HG03025 (cell line): ENCODE measurements around the gene DCAKD.
"Not testable (repeated sequence)": the region's sequence is repeated elsewhere in the genome, so short reads cannot be mapped to it uniquely, and the experiment has no call there.

Experiments used
- ATAC-seq: cut with Tn5 transposase; IDR thresholded peaks from one replicate; pipeline ENCODE4 v1.9.1; 2021; ENCODE audit warnings: mild to moderate bottlenecking, moderate library complexity; ENCODE audit not compliant: unreplicated experiment, low FRiP score

DCAKD gene

DNA sequence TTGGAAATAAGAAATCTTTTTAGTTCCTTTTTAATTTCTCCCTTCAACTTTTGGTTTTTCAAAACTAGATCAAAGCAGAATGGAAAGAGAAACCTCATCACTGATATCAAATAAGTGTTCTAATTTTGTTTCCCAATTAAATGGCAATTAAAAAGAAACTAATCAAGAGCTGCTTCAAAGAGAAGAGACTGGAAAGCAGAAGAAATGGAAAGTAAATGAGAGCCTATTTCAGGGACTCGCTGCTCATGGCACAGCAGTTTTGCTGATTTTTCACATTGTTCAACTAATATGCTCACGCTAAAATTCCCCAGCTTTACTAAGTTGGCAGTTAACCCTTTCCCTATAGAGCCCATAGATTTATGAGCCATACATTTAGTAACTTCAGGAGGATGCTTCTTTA lies 16.2 kb upstream of the DCAKD start:
- no peak for ATAC-seq

DNA sequence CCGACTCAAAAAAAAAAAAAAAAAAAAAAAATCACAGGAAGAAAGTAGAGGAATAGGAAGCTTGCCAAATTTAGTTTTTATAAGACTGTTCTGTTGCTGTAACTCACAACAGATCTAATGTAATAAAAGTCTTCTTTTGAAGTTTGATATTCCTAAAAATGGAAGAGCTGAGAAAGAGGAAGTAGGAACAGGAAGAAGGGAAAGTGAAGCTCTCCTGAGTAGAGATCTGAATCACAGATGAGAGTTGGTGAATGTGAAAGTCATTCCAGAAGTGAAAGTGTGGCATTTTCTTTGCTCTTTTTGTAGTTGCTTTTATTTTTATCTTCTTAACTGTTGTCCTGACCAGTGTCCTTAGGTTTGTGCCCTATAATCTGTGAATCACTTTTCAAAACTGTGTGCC lies 11.8 kb upstream of the DCAKD start:
- no peak for ATAC-seq

DNA sequence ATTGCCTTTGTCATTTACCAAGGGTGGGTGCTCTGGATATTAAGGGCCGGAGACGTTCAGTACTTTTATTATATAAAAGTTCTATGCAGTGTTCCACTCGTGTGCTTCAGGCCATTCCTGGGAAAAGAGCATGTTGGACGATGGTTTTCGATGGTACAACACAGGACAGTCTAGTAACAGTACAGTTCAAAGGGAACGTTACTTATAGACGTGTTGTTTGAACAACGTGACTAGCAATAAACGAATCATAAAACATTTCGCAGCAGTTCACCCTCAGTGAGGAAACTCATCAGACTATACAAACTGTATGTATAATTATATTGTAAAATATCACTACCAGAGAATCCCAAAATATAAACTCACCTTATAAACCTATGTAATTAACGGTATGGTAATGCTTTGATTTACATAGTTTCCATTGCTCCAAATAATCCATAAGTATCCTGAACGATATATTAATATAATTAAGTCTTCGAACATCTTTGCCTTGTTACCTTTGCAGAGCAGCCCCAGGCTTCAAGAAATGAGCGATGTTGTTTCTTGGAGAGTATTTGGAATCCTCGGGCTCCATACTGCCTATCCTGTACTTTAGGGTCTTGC lies 10.3 kb upstream of the DCAKD start:
- no peak for ATAC-seq

DNA sequence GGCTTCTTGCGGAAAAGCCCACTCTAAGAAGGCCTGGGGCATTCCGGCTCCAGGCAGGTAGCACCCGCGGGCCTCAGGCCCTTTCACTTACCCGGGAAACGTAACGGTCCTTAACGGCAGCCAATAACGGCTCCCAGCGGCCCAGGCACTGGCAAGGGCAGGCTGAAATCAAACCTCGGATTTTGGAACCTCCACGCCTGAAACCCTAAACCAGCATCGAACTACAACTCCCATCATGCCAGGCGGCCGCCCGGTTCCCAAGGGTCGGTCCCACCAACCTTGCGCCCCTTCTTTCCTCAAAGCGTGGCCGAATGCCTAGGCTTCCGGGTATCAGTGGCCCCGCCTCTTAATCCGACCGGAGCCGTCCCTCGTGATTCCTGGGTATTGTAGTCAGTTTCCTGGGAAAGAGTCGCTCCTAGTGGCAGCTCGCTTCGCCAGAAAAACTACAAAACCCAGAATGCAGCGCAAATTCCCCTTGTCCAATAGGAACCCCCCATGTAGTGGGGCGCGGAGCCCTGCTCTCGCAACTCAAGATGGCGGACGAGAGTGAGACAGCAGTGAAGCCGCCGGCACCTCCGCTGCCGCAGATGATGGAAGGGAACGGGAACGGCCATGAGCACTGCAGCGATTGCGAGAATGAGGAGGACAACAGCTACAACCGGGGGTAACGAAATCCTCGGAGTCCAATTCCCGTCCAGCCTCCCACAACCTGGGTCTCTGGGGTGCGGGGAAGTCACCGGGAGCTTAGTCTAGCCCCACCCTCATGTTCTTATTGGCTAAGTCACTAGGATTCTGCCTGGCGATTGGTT lies 9.6 kb upstream of the DCAKD start, which contains the start of gene NMT1:
NMT1 (plus strand) TSS at position 521 of the 809 bp plus-strand sequence; CDS start at position 534, 13 bp downstream.
- peak; percentile 87 for ATAC-seq

DNA sequence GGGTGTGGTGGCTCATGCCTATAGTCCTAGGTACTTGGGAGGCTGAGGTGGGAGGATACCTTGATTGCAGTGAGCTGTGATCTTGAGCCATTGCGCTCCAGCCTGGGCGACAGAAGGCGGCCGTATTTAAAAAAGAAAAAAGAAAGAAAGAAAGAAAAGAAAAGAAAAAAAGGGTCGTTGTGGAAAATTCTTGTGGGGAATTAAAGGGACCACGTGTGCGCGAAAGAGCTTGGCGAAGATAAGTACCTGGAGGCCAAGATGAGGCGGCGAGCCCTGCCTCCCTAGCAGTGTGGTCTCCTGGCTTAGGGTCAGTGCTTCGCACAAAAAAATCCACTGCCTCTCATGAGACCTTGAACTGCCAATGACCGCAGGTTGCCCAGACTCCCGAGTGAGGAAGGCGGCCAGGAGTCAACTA lies 9.0 kb upstream of the DCAKD start:
- ATAC-seq = peak; percentile 2

DNA sequence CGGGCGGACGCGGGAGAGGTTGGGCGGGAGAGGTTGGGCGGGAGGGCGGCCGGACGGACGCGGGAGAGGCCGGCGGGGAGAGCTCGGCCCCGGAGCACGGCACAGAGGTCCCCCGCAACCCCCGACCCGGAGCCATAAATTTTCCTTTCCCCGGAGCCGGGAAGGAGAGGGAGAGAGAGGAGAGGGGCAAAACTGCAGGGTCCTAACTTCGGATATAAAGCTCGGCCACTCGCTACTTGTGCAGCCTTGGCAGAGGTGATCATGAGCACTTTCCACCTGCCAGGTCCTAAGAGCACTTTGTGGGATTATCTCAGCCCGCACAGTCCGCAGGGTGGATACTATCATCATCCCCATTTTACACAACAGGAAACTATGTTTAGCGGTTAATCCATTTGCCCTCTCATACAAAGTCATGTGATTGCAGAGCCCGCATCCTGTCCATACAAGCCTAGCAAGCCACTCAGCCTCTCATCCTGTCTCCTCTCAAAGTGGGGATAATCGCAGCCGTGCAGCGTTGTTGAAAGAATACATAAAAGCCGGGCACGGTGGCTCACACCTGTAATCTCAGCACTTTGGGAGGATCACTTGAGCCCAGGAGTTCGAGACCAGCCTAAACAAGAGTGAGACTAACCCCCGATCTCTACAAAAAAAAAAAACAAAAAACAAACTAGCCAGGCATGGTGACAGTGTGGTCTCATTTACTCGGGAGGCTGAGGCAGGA lies 780 bp upstream of the DCAKD start:
- ATAC-seq = no peak

DNA sequence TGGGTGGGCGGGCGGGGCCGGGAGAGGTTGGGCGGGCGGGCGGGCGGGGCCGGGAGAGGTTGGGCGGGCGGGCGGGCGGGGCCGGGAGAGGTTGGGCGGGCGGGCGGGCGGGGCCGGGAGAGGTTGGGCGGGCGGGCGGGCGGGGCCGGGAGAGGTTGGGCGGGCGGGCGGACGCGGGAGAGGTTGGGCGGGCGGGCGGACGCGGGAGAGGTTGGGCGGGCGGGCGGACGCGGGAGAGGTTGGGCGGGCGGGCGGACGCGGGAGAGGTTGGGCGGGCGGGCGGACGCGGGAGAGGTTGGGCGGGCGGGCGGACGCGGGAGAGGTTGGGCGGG lies 254 bp upstream of the DCAKD start:
- not testable (repeated sequence) for ATAC-seq

DNA sequence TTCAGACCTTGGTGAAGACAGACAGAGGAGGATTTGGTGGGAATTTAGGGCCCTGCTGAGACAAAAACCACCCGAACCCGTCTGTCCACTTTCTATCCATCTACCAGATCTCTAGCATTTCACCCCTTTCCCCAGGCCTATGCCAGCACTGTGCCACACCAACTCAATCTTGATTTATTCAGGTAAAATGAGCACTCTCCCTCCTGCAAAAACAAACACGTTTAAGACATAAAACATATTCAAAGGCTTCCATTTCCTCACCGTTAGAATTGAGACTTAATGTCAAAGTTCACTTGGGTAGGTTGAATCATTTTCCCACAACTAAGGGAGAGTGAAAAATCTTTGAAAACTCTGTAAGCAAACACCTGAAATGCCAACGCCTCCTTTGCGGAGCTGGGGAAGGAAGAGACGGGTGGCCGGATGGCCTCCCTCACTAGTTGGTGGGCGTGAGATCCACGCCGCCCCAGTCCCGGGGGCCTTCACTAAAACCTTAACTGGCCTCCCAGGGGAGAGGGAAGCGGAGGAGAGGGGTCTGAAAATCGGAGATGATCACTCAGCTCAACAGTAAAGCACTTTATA lies 862 bp downstream of the DCAKD start:
- no peak for ATAC-seq

DNA sequence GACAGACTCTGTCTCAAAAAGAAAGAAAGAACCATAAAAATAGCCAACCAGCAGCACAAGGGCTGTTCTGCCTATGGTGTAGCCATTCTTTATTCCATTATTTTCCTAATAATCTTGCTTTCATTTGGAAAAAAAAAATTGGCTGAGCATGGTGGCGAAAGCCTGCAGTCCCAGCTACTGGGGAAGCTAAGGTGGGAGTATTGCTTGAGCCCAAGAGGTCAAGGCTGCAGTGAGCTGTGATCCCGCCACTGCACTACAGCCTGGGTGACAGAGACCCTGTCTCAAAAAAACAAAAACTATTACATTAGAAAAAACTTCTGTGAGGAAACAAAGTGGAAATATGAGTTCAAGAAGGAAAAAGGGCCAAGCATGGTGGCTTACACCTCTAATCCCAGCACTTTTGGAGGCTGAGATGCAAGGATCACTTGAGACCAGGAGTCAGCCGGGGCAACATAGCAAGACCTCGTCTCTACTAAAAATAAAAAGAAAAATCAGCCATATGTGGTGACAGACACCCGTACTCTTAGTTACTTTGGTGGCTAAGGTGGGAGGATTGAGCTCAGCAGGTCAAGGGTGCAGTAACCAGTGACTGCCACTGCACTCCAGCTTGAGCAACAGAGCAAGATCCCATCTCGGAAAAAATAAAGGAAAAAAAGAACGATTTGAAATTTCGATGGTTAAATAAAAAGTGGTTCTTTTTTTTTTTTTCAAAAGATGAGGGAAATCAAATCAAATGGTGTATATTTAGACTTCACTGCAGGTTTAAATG lies 2.5 kb downstream of the DCAKD start:
- no peak for ATAC-seq

DNA sequence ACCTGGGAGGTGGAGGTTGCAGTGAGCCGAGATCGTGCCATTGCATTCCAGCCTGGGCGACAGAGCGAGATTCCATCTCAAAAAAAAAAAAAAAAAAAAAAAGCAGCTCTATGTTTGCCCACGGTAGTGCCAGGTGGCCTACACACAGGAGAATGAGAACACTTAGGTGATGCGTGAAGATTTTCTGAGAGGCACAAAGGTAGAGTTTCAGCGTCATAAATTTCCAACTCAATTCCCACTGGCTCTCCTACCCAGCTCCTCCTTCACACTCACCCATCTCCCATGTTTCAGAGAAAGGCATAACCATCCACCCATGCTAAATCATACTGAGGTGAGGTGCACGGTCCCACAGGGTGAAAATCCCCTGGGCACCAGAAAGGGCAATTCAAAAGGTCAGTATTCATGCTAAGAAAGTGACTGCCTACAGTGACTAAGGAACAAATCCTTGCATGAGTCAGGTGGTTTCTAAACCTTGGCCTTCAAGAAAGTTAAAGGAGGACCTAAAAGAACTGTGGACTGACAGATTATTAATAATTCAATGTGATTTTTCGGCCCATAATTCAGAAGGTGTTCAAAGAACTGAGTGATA lies 4.8 kb downstream of the DCAKD start:
- no peak for ATAC-seq

DNA sequence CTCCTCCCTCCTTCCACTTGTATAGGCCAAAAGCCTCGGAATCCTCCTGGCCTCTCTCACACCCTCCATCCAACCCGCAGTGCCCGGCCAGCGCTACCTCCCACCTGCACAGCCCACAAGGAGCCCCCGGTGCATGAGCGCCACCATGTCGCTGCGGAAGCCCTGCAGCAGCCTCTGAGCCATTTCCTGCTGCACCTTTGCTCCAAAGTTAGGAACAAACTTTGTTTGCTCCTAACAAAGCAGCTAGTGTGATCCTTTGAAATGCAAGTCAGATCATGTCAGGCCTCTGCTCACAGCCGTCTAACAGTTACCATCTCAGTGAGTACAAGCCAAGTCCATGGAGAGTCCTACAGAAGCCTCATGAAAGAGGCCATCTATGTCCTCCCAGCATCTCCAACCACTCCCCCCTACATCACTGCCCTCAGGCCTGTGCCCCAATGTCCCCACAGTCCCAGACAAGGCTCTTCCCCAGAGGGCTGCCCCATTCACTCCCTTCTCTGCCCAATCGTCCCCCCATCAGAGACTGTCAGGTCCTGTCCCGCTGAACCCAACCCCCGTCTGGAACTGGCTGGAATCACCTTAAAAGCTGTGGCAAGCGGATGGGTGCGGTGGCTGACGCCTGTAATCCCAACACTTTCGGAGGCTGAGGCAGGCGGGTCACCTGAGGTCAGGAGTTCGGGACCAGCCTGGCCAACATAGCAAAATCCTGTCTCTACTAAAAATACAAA lies 7.5 kb downstream of the DCAKD start:
- ATAC-seq = no peak

DNA sequence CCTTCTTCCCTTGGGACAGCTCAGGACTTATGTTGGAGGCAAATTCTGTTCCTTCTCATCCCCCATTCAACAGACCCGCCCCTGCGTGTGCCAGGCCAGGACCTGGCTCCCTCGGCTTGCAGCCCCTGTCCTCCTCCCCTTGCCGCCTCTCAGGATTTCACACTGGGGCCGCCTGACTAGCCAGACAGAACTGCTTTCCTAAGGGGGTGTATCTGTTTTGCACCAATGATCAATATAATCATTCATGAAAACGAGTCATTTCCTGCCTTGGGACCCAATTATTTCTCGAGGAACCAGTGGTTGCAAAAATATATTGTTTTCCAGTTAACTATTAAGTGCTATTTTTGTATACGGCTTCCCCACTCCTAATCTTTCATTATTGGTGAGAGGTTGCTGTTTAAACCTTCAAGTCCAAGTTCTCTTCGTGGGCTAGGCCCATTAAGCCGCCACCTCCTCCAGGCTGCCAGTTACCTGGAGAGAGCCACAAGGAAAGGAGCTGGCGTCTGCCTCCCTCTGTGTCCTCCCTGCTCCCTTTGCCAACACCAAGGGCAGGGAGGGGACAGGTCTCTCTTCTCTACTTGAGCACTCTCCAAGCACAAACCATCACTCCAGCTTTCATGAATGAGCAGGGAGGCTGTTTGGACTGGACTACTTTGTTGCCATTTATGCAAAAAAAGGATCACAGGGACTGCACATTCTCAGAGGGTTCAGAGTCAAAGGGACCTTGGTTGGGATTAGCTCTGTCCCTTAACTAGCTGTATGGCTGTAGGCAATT lies 8.9 kb downstream of the DCAKD start:
- ATAC-seq = no peak

DNA sequence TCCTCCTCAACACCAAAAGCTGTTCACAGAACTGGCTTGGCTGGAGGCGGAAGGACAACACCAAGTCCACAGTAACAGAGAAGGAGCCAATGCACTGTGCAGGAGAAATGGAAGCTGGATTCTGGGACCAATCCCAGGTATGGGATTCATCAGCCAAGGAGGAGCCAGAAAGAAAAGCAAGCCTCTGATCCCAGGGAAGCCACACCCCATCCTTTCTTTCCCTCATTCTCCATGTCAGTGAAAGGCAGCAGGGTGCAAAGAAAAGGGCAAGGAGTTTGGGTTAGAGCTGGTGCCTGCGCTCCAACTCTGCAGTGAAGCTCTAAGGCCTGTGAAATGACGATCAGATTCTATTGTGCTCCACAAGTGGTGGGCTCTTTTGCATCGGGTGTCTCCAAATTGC lies 11.0 kb downstream of the DCAKD start:
- ATAC-seq = no peak

DNA sequence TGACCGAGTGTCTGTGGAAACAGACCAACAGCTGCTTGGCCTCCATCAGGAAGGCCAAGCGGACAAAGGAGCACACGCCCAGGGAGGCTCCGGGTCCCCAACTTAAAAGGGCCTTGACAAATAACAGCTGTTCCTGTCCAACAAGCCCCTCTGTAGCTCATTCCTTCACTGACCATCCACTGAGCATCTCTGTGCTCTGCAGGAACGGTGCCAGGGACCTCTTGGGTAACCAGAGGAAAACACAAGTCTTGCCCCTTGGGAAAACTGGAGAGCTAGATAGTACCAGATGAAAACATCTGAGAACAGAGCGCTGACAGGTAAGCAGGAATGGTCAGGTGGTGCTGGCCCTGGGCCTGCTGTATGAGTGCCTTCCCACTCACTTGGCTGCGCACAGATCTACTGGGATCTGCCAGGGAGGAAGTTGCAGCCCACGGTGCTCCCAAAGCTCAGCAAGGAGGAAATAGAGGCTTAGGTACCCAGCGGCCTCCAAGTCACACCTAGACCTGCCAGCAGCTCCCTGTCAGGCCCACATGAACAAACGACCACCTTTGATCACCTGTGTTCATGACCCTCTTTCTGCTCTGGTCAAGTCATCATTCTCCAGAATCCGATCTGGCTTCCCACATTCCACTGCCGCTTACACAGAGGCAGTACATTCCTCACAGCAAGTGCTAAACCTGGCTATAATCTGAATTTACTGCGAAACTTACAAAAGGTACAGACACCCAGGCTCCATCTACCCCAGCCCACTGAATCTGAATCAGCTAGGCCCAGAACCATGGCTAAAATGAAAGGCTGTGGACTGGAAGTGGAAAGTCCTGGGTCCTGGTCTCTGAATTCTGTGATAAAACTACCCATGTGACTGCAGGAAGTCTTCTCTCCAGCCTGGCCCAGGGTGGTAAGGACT lies 12.5 kb downstream of the DCAKD start:
- ATAC-seq = no peak

DNA sequence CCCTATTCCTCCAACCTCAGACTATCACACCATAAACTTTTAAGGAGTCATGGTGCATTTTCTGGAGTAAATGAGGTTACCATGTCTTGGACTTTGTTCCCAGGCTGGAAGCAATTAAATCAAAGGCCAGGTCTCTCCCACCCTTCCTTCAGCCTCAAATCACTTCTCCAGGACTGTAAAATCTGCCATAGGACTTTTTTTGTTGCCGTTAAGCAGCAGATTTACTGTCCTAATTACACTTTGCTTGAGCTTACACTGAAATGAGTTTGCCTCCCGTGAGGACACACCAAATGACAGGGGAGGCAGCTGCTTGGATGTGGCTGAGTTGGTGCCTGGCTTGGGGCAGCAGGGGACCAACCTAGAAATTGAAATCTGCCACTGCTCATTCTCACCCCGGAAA lies 14.7 kb downstream of the DCAKD start:
- no peak for ATAC-seq

DNA sequence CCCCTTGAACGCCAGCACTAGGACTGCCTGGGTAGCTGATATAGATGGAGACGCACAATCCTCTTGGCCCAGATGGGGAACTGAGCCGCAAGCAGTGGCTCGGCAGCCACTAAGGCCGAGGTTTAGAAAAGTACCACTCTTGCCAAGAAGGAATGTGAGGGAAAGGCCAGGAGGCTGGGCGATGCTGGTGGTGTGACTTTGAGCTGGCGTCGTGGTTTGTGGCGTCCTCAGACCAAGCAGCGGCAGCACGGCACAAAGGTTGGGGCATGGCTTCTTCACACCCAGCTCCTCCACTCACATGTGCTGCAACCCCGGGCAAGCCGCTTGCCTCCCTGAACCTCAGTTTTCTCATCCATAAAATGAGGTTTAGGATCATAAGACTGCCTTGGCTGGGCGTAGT lies 15.6 kb downstream of the DCAKD start:
- no peak for ATAC-seq

DNA sequence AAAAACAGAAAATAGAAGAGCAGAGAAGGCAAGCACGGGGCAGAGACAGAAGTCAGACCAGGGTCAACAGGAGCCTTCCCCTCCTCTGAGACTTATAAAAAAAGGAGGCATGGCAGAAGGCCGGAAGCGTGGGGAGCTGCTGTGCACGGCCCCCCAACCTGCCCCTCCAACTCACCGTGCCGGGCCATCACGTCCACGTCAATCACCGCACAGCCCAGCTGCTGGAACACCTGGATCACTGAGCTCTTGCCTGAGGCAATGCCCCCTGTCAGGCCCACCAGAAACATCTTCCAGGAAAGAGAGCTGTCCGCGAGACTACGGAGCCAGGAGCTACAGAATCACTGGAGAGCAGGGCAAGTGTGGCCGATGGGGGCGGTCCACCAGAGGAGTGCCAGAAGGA lies 16.8 kb downstream of the DCAKD start:
- ATAC-seq = no peak

DNA sequence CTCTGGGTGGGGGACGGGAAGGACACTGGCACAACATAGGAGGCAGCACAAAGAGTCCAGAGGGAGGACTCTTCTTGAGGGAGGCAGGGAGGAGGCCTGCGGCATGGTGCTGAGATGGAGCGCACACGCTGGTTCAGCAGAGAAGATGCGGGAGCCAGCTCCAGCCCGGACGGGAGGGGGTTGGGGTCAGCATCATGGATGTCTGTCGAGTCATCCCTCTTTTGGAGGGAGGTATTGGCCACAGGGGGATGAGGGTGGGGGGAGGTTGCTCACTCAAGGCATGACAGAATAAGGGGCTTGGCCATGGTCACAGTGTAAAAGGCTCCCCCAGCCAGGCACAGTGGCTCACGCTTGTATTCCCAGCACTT lies 19.3 kb downstream of the DCAKD start:
- no peak for ATAC-seq
